Muscle of arm (tissue), 12 donors: ENCODE results near the gene NGRN. TPM values are rescaled to one million over a fixed set of nuclear protein-coding genes. Genes with fewer than 3 reads are reported as not detected.
"Not testable (repeated sequence)": the region's sequence is repeated elsewhere in the genome, so short reads cannot be mapped to it uniquely, and the experiment has no call there.

ENCODE experiments used
- DNase-seq: peaks from one replicate; pipeline ENCODE4 v3.0.0-alpha.2; 2013
- polyA plus RNA-seq, 12 donors: library from polyadenylated mRNA; unstranded; fragments of 120-200 nt; gene quantifications; one replicate each; pipeline ENCODE4 v1.2.1, GENCODE V29; 2013; ENCODE audit not compliant: insufficient read length in 12 of 12

NGRN gene
- polyA plus RNA-seq, 12 donors, result 73.0 to 111 (median 105) TPM; not detected in 1

GRCh38 chr15:90232941-90233386, 32.5 kb upstream of the NGRN start:
- DNase-seq, result no peak

- peak; percentile 96 for DNase-seq
These were observed 31.9 kb upstream of the NGRN start, which contains the start of gene CIB1 for GRCh38 chr15:90233387-90234095. CIB1 (minus strand) TSS chr15:90233941; CDS start chr15:90233885, 56 bp downstream.

GRCh38 chr15:90234096-90234988, 31.1 kb upstream of the NGRN start, which contains the start of gene GDPGP1:
GDPGP1 (plus strand) TSS chr15:90234209; CDS start chr15:90240909, 6,700 bp downstream.
- DNase-seq, result no peak

- DNase-seq, result no peak
These were observed 26.1 kb upstream of the NGRN start for GRCh38 chr15:90239371-90239770.

- DNase-seq, result no peak
These were observed 24.6 kb upstream of the NGRN start for GRCh38 chr15:90240856-90241255.

- no peak for DNase-seq
These were observed 23.9 kb upstream of the NGRN start for GRCh38 chr15:90241343-90242192.

GRCh38 chr15:90243943-90244639, 21.4 kb upstream of the NGRN start:
- no peak for DNase-seq

GRCh38 chr15:90248789-90249202, 16.7 kb upstream of the NGRN start:
- no peak for DNase-seq

GRCh38 chr15:90249203-90249863, 16.1 kb upstream of the NGRN start, which contains the start of gene TTLL13:
TTLL13 (plus strand) TSS chr15:90249556; CDS start chr15:90250631, 1,075 bp downstream.
- DNase-seq, result peak; percentile 81

GRCh38 chr15:90257776-90258175, 7.7 kb upstream of the NGRN start:
- DNase-seq, result no peak

GRCh38 chr15:90259524-90259923, 5.9 kb upstream of the NGRN start:
- no peak for DNase-seq

- DNase-seq, result not testable (repeated sequence)
These were observed 4.7 kb upstream of the NGRN start for GRCh38 chr15:90260731-90261130.

GRCh38 chr15:90261811-90262210, 3.7 kb upstream of the NGRN start:
- DNase-seq, result no peak

- DNase-seq, result no peak
These were observed 3.0 kb upstream of the NGRN start for GRCh38 chr15:90262426-90262825.

GRCh38 chr15:90264671-90265070, 801 bp upstream of the NGRN start:
- DNase-seq, result no peak

GRCh38 chr15:90266061-90266431, 574 bp downstream of the NGRN start:
- no peak for DNase-seq

- no peak for DNase-seq
These were observed 1.0 kb downstream of the NGRN start for GRCh38 chr15:90266485-90266884.

GRCh38 chr15:90268415-90268814, 2.9 kb downstream of the NGRN start:
- DNase-seq, result no peak

GRCh38 chr15:90270502-90271150, 5.2 kb downstream of the NGRN start:
- DNase-seq, result no peak
